Measurements from ENCODE around the gene NRDE2.

DNA sequence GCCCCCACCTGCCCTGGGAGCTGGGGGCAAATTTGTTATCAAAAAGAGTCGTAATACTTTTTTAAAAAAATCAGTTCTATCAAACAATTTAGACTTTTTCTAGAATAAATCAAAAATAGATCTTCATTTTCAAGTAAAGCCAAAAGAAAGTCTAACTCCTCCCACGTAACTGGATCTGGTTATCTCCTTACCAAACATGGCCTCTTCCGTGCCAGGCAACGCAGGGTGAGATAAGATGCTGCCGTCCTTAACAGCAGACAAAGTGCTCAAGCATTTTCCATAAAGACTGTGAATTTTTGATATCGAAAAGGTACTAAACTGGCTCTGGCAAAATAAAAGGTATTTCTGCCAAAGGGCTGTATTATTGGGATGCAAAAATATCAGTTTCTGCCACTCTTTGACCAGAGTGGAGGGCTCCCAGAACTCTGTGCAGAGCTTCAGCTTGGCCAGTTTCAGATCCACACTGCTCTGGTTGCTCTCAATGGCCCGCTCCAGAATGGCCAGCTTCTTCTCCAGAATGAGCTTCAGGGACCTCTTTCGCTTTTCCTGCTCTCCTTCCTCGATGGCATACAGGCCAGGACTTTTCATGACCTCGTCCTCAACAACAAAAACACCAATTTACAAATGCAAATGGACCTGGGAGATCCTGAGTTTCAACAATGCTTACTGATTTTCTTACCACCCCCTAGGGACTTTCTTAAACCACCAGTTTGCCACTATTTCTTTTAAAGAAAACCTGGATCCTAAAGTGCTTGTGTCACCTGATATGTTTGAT is 29.0 kb downstream of the NRDE2 start:
- TF ChIP-seq MAX (IDR thresholded peaks at IDR 0.05): no peak
- TF ChIP-seq, protein P1, sequence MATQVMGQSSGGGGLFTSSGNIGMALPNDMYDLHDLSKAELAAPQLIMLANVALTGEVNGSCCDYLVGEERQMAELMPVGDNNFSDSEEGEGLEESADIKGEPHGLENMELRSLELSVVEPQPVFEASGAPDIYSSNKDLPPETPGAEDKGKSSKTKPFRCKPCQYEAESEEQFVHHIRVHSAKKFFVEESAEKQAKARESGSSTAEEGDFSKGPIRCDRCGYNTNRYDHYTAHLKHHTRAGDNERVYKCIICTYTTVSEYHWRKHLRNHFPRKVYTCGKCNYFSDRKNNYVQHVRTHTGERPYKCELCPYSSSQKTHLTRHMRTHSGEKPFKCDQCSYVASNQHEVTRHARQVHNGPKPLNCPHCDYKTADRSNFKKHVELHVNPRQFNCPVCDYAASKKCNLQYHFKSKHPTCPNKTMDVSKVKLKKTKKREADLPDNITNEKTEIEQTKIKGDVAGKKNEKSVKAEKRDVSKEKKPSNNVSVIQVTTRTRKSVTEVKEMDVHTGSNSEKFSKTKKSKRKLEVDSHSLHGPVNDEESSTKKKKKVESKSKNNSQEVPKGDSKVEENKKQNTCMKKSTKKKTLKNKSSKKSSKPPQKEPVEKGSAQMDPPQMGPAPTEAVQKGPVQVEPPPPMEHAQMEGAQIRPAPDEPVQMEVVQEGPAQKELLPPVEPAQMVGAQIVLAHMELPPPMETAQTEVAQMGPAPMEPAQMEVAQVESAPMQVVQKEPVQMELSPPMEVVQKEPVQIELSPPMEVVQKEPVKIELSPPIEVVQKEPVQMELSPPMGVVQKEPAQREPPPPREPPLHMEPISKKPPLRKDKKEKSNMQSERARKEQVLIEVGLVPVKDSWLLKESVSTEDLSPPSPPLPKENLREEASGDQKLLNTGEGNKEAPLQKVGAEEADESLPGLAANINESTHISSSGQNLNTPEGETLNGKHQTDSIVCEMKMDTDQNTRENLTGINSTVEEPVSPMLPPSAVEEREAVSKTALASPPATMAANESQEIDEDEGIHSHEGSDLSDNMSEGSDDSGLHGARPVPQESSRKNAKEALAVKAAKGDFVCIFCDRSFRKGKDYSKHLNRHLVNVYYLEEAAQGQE (IDR thresholded peaks at IDR 0.05; ENCODE audit: low read depth): no peak
- TF ChIP-seq, protein P2, sequence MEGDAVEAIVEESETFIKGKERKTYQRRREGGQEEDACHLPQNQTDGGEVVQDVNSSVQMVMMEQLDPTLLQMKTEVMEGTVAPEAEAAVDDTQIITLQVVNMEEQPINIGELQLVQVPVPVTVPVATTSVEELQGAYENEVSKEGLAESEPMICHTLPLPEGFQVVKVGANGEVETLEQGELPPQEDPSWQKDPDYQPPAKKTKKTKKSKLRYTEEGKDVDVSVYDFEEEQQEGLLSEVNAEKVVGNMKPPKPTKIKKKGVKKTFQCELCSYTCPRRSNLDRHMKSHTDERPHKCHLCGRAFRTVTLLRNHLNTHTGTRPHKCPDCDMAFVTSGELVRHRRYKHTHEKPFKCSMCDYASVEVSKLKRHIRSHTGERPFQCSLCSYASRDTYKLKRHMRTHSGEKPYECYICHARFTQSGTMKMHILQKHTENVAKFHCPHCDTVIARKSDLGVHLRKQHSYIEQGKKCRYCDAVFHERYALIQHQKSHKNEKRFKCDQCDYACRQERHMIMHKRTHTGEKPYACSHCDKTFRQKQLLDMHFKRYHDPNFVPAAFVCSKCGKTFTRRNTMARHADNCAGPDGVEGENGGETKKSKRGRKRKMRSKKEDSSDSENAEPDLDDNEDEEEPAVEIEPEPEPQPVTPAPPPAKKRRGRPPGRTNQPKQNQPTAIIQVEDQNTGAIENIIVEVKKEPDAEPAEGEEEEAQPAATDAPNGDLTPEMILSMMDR (IDR thresholded peaks at IDR 0.05 in 2 of 3, conservative IDR thresholded peaks at IDR 0.05 in 1 of 3; ENCODE audit: borderline replicate concordance in 1 of 3, insufficient read depth in 1 of 3, low read depth in 2 of 3, low read length in 2 of 3): no peak
- no peak for TF ChIP-seq RAD21 (IDR thresholded peaks at IDR 0.05; ENCODE audit: low read depth)
- TF ChIP-seq, protein P3, sequence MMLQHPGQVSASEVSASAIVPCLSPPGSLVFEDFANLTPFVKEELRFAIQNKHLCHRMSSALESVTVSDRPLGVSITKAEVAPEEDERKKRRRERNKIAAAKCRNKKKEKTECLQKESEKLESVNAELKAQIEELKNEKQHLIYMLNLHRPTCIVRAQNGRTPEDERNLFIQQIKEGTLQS (IDR thresholded peaks at IDR 0.05): no peak
- TF ChIP-seq EZH2 (IDR thresholded peaks at IDR 0.05): no peak
- no peak for TF ChIP-seq SP1 (IDR thresholded peaks at IDR 0.05; ENCODE audit: low read depth)
